Gastroesophageal sphincter (tissue), 3 donors: ENCODE measurements around the gene GPR17.

Experiments used
- EP300 ChIP-seq: sonication (generic); formaldehyde crosslinking; IDR thresholded peaks from one replicate; pipeline ENCODE4 v1.6.1; 2017; ENCODE audit warnings: antibody characterized with exemption, mild to moderate bottlenecking
- POLR2A ChIP-seq, 2 donors: fragments of 450-650 bp; IDR thresholded peaks; one replicate each; pipeline ENCODE4 v1.6.1; 2017; ENCODE audit warnings: antibody characterized with exemption in 2 of 2, mild to moderate bottlenecking in 2 of 2, moderate library complexity in 1 of 2
- POLR2AphosphoS5 ChIP-seq: sonication (generic); formaldehyde crosslinking; IDR thresholded peaks from one replicate; pipeline ENCODE4 v1.6.1; 2017; ENCODE audit warnings: antibody characterized with exemption
- TF ChIP-seq, protein P1 (sequence below), 4 experiments: fragments of 200-600 bp in 2 of 4; fragments of 450-650 bp in 2 of 4; sonication (generic) in 1 of 4; IDR thresholded peaks; one replicate each; pipeline ENCODE4 v1.5.1; 2017 to 2019; ENCODE audit warnings: antibody characterized with exemption in 4 of 4, mild to moderate bottlenecking in 2 of 4, moderate library complexity in 2 of 4

DNA sequence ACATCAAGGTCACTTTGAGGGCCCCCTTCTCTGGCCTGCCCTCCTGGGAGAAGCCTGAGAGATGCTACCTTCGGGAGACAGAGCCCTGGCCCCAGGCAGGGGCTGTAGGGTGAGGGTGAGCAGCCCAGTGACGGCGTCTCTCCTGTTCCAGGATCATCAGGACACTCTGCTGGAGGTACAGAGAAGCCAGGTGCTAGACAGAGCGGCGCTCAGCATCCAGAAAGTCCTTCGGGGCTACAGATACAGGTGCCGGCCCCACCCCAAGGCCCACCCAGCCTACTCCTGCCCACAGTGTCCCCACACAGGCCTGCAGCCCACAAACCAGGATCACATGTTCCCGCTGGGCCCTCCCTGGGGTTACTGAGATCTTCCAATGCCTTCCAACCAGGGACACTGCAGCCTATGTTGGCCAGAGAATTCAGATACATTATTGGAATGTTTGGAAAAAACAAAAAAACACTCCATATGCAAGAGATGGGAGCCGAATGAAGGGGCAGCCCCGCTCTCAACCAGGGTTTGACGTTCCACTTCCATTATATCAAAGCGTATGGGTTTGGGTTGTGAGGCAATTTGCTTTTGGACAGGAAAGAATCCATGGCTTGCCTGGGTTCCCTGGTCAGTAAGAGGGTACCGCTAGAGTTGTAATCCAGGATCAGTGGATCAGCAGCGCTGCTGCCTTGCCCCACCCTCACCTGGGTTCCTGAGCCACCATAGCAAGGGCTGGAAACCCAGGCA lies 49.5 kb upstream of the GPR17 start:
- TF ChIP-seq, protein P1, sequence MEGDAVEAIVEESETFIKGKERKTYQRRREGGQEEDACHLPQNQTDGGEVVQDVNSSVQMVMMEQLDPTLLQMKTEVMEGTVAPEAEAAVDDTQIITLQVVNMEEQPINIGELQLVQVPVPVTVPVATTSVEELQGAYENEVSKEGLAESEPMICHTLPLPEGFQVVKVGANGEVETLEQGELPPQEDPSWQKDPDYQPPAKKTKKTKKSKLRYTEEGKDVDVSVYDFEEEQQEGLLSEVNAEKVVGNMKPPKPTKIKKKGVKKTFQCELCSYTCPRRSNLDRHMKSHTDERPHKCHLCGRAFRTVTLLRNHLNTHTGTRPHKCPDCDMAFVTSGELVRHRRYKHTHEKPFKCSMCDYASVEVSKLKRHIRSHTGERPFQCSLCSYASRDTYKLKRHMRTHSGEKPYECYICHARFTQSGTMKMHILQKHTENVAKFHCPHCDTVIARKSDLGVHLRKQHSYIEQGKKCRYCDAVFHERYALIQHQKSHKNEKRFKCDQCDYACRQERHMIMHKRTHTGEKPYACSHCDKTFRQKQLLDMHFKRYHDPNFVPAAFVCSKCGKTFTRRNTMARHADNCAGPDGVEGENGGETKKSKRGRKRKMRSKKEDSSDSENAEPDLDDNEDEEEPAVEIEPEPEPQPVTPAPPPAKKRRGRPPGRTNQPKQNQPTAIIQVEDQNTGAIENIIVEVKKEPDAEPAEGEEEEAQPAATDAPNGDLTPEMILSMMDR (IDR thresholded peaks at IDR 0.05), result no peak
- no peak for TF ChIP-seq POLR2A (IDR thresholded peaks at IDR 0.05)
- TF ChIP-seq EP300, result no peak
- TF ChIP-seq POLR2AphosphoS5, result no peak
